ENCODE data around the gene MINDY2.
"Not testable (repeated sequence)": the region's sequence is repeated elsewhere in the genome, so short reads cannot be mapped to it uniquely, and the experiment has no call there.

The MINDY2 gene

DNA sequence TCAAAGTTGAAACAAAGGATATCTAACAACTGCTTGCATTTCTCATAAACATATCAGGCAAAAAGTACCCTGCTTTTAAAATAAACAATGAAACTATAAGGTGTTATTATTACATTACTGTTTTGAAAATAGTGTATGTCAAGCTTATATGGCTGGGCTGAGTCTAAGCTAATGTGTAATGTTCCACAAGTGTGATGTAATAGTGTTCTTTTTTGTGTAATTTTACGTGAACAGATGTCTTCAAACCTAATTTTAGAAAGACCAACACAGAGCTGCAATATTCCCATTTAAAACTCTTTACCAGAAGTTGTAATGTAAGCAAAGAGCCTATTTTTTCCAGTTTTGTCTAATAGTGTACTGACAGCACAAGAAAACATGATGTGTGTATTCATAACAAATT is 34.0 kb downstream of the MINDY2 start:
- no peak for DNase-seq (ENCODE audit: low read depth)
- H3K4me3 ChIP-seq (ENCODE audit: low read depth, low read length), result no peak overlapping the region
- no peak for TF ChIP-seq CTCF (IDR thresholded peaks at IDR 0.05; ENCODE audit: insufficient read depth, low read depth, low read length, missing control alignments)

DNA sequence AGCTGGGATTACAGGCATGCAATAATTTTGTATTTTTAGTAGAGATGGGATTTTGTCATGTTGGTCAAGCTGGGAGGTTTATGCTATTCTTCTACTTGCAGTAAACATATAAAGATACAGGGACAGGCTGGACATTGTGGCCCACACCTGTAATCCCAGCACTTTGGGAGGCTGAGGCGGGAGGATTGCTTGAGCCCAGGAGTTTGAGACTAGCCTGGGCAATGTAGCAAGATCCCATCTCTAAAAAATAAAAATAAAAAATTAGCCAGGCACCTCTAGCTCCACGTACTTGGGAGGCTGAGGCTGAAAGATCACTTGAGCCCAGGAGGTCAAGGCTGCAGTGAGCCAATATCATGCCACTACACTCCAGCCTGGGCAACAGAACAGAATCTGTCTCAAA is 52.2 kb downstream of the MINDY2 start:
- H3K4me3 ChIP-seq (ENCODE audit: low read depth, low read length); DNase-seq (ENCODE audit: low read depth): not testable (repeated sequence)

DNA sequence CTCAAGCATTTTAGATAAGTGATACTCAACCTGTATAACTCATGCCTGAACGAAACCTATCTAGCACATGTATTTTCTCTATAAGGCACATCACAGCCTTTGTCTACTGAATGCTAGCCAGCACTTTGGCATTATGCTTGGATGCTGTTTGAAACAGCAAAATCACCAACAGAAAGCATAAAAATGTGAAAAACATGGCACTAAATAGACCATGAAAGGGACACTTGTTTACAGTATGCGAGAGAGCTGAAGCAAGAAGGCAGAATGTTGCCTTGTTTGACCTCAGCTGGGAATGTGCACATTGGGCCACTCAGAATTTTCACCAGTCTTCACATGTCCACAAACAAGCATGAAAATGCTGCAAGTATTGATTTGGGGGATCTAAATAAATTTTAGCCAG is 59.5 kb downstream of the MINDY2 start:
- no peak for DNase-seq (ENCODE audit: low read depth)
- TF ChIP-seq CTCF (IDR thresholded peaks at IDR 0.05; ENCODE audit: insufficient read depth, low read depth, low read length, missing control alignments), result no peak
- no peak overlapping the region for H3K4me3 ChIP-seq (ENCODE audit: low read depth, low read length)

DNA sequence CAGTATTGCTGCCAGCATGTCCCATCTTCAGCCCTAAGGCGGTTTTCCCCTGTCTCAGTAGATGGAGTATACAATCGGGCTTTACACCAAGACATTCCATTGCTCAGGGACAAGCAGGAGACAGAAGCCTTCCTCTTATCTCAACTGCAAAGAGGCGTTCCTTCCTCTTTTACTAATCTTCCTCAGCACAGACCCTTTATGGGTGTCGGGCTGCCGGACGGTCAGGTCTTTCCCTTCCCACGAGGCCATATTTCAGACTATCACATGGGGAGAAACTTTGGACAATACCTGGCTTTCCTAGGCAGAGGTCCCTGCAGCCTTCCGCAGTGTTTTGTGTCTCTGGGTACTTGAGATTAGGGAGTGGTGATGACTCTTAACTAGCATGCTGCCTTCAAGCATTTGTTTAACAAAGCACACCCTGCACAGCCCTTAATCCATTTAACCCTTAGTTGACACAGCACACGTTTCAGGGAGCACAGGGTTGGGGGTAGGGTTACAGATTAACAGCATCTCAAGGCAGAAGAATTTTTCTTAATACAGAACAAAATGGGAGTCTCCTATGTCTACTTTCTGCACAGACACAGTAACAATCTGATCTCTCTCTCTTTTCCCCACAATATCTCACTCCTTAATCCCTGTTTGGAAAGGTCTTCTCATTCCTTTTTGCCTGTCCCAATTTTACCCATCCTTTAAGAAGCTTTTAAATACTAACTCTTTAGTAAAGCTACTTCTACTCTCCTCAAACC is 62.8 kb downstream of the MINDY2 start:
- not testable (repeated sequence) for H3K4me3 ChIP-seq (ENCODE audit: low read depth, low read length); DNase-seq (ENCODE audit: low read depth)

- DNase-seq (ENCODE audit: low read depth), result peak; percentile 52
- H3K4me3 ChIP-seq (ENCODE audit: low read depth, low read length), result no peak overlapping the region
These were observed 68.4 kb downstream of the MINDY2 start for GRCh38 chr15:58839485-58839884.

DNA sequence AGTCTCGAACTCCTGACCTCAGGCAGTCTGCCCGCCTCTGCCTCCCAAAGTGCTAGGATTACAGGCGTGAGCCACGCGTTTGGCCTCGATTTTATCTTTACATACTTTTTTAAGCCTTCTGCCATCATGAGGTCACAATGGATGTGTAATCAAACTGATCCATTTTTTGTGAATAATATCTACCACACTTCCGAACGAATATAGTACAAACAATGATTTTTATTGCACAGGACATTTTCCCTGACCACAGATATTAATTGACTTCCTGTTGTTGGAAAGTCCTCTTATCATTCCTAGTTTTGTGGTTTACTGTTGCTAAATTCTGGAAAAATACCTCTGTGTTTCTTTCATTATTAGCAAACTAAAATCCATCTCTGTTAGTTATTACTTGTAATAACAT is 68.9 kb downstream of the MINDY2 start:
- no peak overlapping the region for H3K4me3 ChIP-seq (ENCODE audit: low read depth, low read length)
- no peak for TF ChIP-seq CTCF (IDR thresholded peaks at IDR 0.05; ENCODE audit: insufficient read depth, low read depth, low read length, missing control alignments)
- DNase-seq (ENCODE audit: low read depth), result no peak

More at GRCh38 chr15:58839485-58839884, 68.4 kb downstream of the MINDY2 start:
- TF ChIP-seq CTCF (IDR thresholded peaks at IDR 0.05; ENCODE audit: insufficient read depth, low read depth, low read length, missing control alignments), result peak; percentile 43

DNA sequence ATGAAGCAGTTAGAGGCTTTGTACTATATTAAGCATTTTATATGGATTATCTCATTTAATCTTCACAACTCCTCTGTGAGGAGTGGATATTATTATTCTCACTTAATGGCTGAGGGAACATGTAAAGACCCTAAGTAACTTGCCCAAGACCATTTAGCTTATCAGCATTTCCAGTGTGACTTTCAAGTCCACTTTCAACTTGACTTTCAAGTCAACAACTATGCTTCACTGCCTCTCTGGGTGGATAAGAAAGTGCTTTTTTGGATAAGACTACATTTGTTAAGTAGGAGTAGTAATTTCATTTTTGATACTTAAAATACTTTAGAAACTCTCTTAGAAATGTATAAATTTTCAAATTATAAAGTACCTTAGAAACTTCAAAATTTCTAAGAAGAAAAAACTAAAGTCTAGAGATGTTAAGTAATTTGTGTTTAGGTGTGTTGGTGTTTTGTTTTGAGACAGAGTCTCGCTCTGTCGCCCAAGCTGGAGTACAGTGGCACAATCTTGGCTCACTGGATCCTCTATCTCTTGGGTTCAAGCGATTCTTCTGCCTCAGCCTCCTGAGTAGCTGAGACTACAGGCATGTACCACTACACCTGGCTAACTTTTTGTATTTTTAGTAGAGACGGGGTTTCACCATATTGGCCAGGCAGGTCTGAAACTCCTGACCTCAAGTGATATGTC is 71.8 kb downstream of the MINDY2 start:
- no peak for TF ChIP-seq CTCF (IDR thresholded peaks at IDR 0.05; ENCODE audit: insufficient read depth, low read depth, low read length, missing control alignments)
- no peak overlapping the region for H3K4me3 ChIP-seq (ENCODE audit: low read depth, low read length)
- DNase-seq (ENCODE audit: low read depth), result peak; percentile 65

GRCh38 chr15:58851205-58851604 is 80.1 kb downstream of the MINDY2 start:
- not testable (repeated sequence) for H3K4me3 ChIP-seq (ENCODE audit: low read depth, low read length); DNase-seq (ENCODE audit: low read depth)
